Thymus (tissue), 11 donors: ENCODE measurements around the gene PLOD2. TPM values are rescaled to one million over a fixed set of nuclear protein-coding genes. Genes with fewer than 3 reads are reported as not detected.

ENCODE experiments used
- DNase-seq, 9 donors: peaks; one replicate each; pipeline ENCODE4 v3.0.0-alpha.2; 2013; ENCODE audit warnings: low spot score in 9 of 9, low read depth in 6 of 9, missing footprints in 1 of 9
- H3K27ac ChIP-seq, 2 donors: one replicate each; pipeline ENCODE4 v1.5.1; 2013; ENCODE audit warnings: control low read depth in 1 of 2, low read depth in 1 of 2, low read length in 1 of 2, mild to moderate bottlenecking in 1 of 2, moderate library complexity in 1 of 2
- H3K27me3 ChIP-seq, 2 donors: one replicate each; pipeline ENCODE4 v1.5.1; 2013; ENCODE audit warnings: low read length in 1 of 2; ENCODE audit not compliant: control insufficient read depth in 2 of 2, insufficient read depth in 1 of 2
- H3K36me3 ChIP-seq, 2 donors: one replicate each; pipeline ENCODE4 v1.5.1; 2013; ENCODE audit warnings: low read length in 1 of 2, mild to moderate bottlenecking in 1 of 2, moderate library complexity in 1 of 2; ENCODE audit not compliant: control insufficient read depth in 2 of 2, insufficient read depth in 2 of 2
- H3K4me1 ChIP-seq, 2 donors: one replicate each; pipeline ENCODE4 v1.5.1; 2013; ENCODE audit warnings: low read length in 2 of 2; ENCODE audit not compliant: control insufficient read depth in 2 of 2, insufficient read depth in 2 of 2
- H3K4me3 ChIP-seq, 2 donors: one replicate each; pipeline ENCODE4 v1.5.1; 2013; ENCODE audit warnings: low read length in 2 of 2, control low read depth in 1 of 2, mild to moderate bottlenecking in 1 of 2
- H3K9me3 ChIP-seq, 2 donors: one replicate each; pipeline ENCODE4 v1.5.1; 2013; ENCODE audit warnings: low read length in 1 of 2, mild to moderate bottlenecking in 1 of 2; ENCODE audit not compliant: control insufficient read depth in 2 of 2, insufficient read depth in 1 of 2
- WGBS: extraction: QIAGEN DNeasy Blood & Tissue Kit; methylation state at CpG from one replicate; pipeline ENCODE4 v1.1.7; 2013; 5-methylcytosine and 5-hydroxymethylcytosine counted together
- polyA plus RNA-seq: library from polyadenylated mRNA; stranded (reverse); fragments of 200-250 nt; gene quantifications from one replicate; pipeline ENCODE4 v1.2.3, GENCODE V29; 2013
- total RNA-seq: library from RNA; stranded (reverse); fragments of 120-200 nt; gene quantifications from one replicate; pipeline ENCODE4 v1.2.4, GENCODE V29; 2013
- donor health status: healthy.

The PLOD2 gene
- total and polyA plus RNA-seq, 2 donors = 18.0 to 35.4 TPM

DNA sequence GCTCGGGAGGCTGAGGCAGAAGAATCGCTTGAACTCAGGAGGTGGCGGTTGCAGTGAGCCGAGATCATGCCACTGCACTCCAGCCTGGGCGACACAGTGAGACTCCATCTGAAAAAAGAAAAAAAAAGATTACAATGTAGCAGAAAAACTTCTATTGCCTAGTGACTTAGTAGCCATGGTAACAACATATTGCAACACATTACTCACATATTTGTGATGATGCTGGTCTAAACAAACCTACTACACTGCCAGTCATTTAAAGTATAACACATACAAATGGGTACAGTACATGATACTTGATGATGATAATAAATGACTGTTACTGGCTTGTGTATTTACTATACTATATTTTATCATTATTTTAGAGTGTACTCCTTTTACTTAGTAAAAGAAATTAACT, 125.6 kb downstream of the PLOD2 start:
- H3K27ac ChIP-seq = no peak overlapping the region

DNA sequence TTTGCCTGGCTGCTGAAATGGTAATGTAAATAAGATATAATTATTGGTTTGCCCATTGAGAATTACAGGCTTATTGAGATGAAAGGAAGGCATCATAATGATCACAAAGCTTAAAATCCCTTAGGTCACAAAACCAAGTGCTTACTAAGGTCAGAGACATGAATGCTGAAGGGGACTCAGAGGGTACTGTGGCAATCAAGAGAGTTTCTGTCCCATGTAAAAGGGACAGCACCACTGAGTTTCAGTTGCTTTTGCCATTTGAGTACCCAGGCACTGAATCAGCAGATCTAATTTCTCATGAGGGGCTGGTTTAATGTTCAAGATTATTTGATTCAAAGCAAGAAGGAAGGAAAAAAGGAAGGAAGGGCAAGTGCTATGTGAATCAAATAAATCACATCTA, 127.0 kb downstream of the PLOD2 start:
- no peak for DNase-seq
- no peak overlapping the region for H3K4me3 ChIP-seq
- no peaks in the 10 kb centered on the region for H3K4me1 ChIP-seq
- no peak overlapping the region for H3K27ac ChIP-seq
- no peaks in the 10 kb centered on the region for H3K36me3 ChIP-seq
- H3K9me3 ChIP-seq = no peaks in the 10 kb centered on the region
- H3K27me3 ChIP-seq = no peaks in the 10 kb centered on the region

More for the DNA sequence above, 125.6 kb downstream of the PLOD2 start:
- no peaks in the 10 kb centered on the region for H3K27me3 ChIP-seq
- no peaks in the 10 kb centered on the region for H3K4me1 ChIP-seq
- no peak overlapping the region for H3K4me3 ChIP-seq
- WGBS = 98% methylated on average over 5 of the region's 5 CpGs
- H3K9me3 ChIP-seq = no peaks in the 10 kb centered on the region
- H3K36me3 ChIP-seq = no peaks in the 10 kb centered on the region
- DNase-seq = no peak

- Histone ChIP-seq H3K9me3 (no peaks in the 10 kb centered on the region), H3K36me3 (no peaks in the 10 kb centered on the region), H3K27me3 (no peaks in the 10 kb centered on the region), H3K4me1 (no peaks in the 10 kb centered on the region), H3K4me3 (no peak overlapping the region), H3K27ac (no peak overlapping the region)
- no peak for DNase-seq
- 90% methylated on average over 1 of the region's 1 CpG for WGBS
Observed at GRCh38 chr3:146026547-146026946, 134.4 kb downstream of the PLOD2 start.

GRCh38 chr3:146024260-146024659, 136.7 kb downstream of the PLOD2 start:
- H3K4me3 ChIP-seq = no peak overlapping the region
- H3K36me3 ChIP-seq = no peaks in the 10 kb centered on the region
- 92% methylated on average over 1 of the region's 1 CpG for WGBS
- H3K27ac ChIP-seq = no peak overlapping the region
- DNase-seq = no peak
- H3K4me1 ChIP-seq = no peaks in the 10 kb centered on the region
- no peaks in the 10 kb centered on the region for H3K27me3 ChIP-seq
- H3K9me3 ChIP-seq = no peaks in the 10 kb centered on the region

- no peaks in the 10 kb centered on the region for H3K27me3 ChIP-seq
- no peaks in the 10 kb centered on the region for H3K36me3 ChIP-seq
- DNase-seq = no peak
- no peak overlapping the region for H3K27ac ChIP-seq
- no peak overlapping the region for H3K4me3 ChIP-seq
- WGBS = 28% methylated on average over 1 of the region's 1 CpG
- peaks cover 0 to 1% of the 10 kb centered on the region in 2 donors for H3K9me3 ChIP-seq
- H3K4me1 ChIP-seq = no peaks in the 10 kb centered on the region
Observed at GRCh38 chr3:146020969-146021368, 140.0 kb downstream of the PLOD2 start.

GRCh38 chr3:146019508-146019907, 141.5 kb downstream of the PLOD2 start:
- no peaks in the 10 kb centered on the region for H3K4me1 ChIP-seq
- WGBS = 86% methylated on average over 4 of the region's 4 CpGs
- peaks cover 0 to 1% of the 10 kb centered on the region in 2 donors for H3K9me3 ChIP-seq
- H3K27ac ChIP-seq = no peak overlapping the region
- H3K4me3 ChIP-seq = no peak overlapping the region
- DNase-seq = no peak
- H3K27me3 ChIP-seq = no peaks in the 10 kb centered on the region
- no peaks in the 10 kb centered on the region for H3K36me3 ChIP-seq

Other genes with a start within 250 kb of the PLOD2 start
- gene PLSCR4, start 89.9 kb upstream of the PLOD2 start, total RNA-seq = 4.1 TPM
- 11.8 TPM for gene PLSCR4, start 89.9 kb upstream of the PLOD2 start, polyA plus RNA-seq